Parathyroid adenoma (tissue), 2 donors: Measurements from ENCODE around the gene ZDHHC8.
A peak's percentile ranks its signal among the peaks of the same experiment; 100 is the strongest.

Experiments used
- H2AFZ ChIP-seq: fragments of 300-600 bp; sonication (generic); one replicate; pipeline ENCODE4 v1.7.0; 2017; ENCODE audit warnings: antibody characterized with exemption, mild to moderate bottlenecking
- H3K27ac ChIP-seq: fragments of 300-600 bp; sonication (generic); one replicate; pipeline ENCODE4 v1.7.0; 2017
- H3K27me3 ChIP-seq: fragments of 300-600 bp; sonication (generic); one replicate; pipeline ENCODE4 v1.7.0; 2017; ENCODE audit warnings: low read length; ENCODE audit not compliant: control insufficient read depth, insufficient read depth
- H3K36me3 ChIP-seq: fragments of 300-600 bp; sonication (generic); one replicate; pipeline ENCODE4 v1.7.0; 2017; ENCODE audit warnings: low read length; ENCODE audit not compliant: control insufficient read depth, insufficient read depth
- H3K4me1 ChIP-seq: fragments of 300-600 bp; sonication (generic); one replicate; pipeline ENCODE4 v1.7.0; 2017; ENCODE audit warnings: control low read depth
- H3K4me2 ChIP-seq: fragments of 300-600 bp; sonication (generic); one replicate; pipeline ENCODE4 v1.7.0; 2017; ENCODE audit warnings: low read length
- H3K4me3 ChIP-seq: fragments of 300-600 bp; sonication (generic); one replicate; pipeline ENCODE4 v1.7.0; 2017; ENCODE audit warnings: low read depth, low read length
- H3K79me2 ChIP-seq: fragments of 300-600 bp; sonication (generic); one replicate; pipeline ENCODE4 v1.7.0; 2017; ENCODE audit warnings: control low read depth
- H3K9ac ChIP-seq: fragments of 300-600 bp; sonication (generic); one replicate; pipeline ENCODE4 v1.7.0; 2017; ENCODE audit warnings: mild to moderate bottlenecking
- H3K9me3 ChIP-seq: fragments of 300-600 bp; sonication (generic); one replicate; pipeline ENCODE4 v1.7.0; 2017; ENCODE audit warnings: low read length; ENCODE audit not compliant: control insufficient read depth
- TF ChIP-seq, protein P1 (sequence below): fragments of 300-600 bp; sonication (generic); IDR thresholded peaks from one replicate; pipeline ENCODE4 v1.7.0; 2017; ENCODE audit warnings: antibody characterized with exemption, mild to moderate bottlenecking
- donor health status: primary hyperparathyroidism.

The ZDHHC8 gene, protein sequence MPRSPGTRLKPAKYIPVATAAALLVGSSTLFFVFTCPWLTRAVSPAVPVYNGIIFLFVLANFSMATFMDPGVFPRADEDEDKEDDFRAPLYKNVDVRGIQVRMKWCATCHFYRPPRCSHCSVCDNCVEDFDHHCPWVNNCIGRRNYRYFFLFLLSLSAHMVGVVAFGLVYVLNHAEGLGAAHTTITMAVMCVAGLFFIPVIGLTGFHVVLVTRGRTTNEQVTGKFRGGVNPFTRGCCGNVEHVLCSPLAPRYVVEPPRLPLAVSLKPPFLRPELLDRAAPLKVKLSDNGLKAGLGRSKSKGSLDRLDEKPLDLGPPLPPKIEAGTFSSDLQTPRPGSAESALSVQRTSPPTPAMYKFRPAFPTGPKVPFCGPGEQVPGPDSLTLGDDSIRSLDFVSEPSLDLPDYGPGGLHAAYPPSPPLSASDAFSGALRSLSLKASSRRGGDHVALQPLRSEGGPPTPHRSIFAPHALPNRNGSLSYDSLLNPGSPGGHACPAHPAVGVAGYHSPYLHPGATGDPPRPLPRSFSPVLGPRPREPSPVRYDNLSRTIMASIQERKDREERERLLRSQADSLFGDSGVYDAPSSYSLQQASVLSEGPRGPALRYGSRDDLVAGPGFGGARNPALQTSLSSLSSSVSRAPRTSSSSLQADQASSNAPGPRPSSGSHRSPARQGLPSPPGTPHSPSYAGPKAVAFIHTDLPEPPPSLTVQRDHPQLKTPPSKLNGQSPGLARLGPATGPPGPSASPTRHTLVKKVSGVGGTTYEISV

DNA sequence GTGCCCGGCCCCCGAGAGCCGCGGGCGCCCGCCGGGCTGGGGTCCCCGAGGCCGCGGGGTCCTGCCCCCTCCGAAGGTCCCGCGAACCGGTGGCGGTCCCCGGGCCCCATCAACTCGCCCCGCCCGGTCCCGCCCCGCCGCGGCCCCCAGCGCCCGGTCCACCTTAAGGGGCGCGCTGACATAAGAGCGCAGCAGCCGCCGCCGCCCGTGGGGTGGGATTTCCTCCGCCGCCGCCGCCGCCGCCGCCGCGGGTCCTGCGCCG, at the start of gene ZDHHC8:
Gene ZDHHC8 (plus strand): TSS at position 208 of the 262 bp plus-strand sequence. CDS start 144 bp downstream, outside the sequence.
- H3K9me3 ChIP-seq = no peaks in the 10 kb centered on the region
- peaks cover 4% of the 10 kb centered on the region for H3K4me1 ChIP-seq
- H3K79me2 ChIP-seq = no peaks in the 10 kb centered on the region
- peak within 1 kb of the TSS; percentile 74 for H3K27ac ChIP-seq
- H2AFZ ChIP-seq = peak within 1 kb of the TSS; percentile 84
- TF ChIP-seq, protein P1, sequence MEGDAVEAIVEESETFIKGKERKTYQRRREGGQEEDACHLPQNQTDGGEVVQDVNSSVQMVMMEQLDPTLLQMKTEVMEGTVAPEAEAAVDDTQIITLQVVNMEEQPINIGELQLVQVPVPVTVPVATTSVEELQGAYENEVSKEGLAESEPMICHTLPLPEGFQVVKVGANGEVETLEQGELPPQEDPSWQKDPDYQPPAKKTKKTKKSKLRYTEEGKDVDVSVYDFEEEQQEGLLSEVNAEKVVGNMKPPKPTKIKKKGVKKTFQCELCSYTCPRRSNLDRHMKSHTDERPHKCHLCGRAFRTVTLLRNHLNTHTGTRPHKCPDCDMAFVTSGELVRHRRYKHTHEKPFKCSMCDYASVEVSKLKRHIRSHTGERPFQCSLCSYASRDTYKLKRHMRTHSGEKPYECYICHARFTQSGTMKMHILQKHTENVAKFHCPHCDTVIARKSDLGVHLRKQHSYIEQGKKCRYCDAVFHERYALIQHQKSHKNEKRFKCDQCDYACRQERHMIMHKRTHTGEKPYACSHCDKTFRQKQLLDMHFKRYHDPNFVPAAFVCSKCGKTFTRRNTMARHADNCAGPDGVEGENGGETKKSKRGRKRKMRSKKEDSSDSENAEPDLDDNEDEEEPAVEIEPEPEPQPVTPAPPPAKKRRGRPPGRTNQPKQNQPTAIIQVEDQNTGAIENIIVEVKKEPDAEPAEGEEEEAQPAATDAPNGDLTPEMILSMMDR = no peak
- H3K9ac ChIP-seq = no peak within 1 kb of the TSS
- H3K27me3 ChIP-seq = no peaks in the 10 kb centered on the region
- peak within 1 kb of the TSS; percentile 94 for H3K4me2 ChIP-seq
- no peaks in the 10 kb centered on the region for H3K36me3 ChIP-seq
- H3K4me3 ChIP-seq = peak within 1 kb of the TSS; percentile 60

DNA sequence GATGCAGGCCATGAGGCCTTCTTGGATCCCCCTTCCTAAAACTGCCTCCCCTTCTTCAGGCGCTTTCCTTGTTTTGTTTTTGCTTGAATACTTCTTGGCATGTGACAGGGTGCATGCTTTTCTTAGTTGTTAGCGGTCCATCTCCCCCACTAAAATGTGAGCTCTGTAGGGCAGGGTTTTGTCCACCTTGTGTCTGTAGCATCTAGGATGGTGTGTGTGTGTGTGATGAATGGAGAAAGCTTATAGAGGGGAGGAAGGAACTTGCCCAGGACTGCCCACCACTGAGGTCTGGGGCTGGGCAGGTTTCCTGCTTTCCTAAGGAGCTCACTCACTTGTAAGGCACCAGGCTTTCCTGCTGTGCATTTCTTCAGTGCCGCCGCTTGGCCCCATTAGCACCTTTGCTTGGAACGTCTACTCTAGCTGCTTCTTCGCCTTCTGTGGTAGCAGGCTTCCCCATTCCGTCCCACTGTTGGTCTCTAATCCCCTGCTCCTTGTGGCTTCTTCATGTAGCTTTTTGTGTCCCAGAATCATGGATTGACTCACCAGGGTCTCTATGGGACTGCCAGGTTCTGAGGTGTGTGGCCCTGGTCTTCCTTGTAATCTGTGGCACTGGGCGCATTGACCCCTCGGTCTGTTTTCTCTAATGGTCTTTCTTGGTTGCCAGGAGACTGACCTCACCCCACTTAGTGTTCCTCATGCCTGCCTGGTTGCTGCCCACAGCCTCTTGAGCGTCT, 48.3 kb upstream of the ZDHHC8 start:
- Histone ChIP-seq H3K36me3 (no peaks in the 10 kb centered on the region), H3K4me2 (no peak overlapping the region), H3K4me1 (peaks cover 3% of the 10 kb centered on the region), H3K27ac (no peak overlapping the region), H3K9ac (no peak overlapping the region), H3K9me3 (no peaks in the 10 kb centered on the region), H2AFZ (no peak overlapping the region), H3K27me3 (no peaks in the 10 kb centered on the region), H3K79me2 (peaks cover 34% of the 10 kb centered on the region), H3K4me3 (no peak overlapping the region)
- TF ChIP-seq, protein P1 = no peak

DNA sequence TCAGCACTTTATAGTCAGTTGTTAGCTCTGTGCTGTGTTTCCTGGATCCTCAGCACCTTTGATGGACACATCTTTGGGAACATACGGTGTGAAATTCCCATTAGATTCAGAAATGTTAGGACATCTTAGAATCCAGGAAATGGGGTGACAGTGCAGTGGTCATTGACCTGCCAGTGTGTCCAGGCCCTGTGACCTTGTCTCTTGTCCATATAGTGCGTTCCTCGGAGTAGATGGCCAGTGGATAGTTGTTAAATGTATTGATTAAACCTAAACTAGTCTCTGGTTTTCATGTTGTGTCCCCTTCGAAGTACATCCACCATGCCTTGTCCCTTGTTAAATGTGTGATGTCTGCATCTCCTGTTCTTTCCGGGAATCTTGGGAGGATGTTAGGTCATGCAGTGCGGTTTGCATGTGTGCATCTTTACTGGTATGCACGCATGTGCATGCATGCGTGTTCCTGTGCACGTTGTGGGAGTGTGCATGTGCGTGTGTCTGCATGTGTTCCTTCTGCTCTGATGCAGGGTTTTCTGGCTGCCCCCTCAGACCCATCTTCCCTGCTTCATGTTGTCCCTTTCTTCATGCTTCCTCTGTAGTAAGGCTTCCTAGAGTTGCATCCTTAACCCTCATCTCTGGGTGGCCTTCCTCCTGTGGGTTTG, 47.6 kb upstream of the ZDHHC8 start:
- Histone ChIP-seq H3K9ac (no peak overlapping the region), H3K79me2 (peaks cover 34% of the 10 kb centered on the region), H3K36me3 (no peaks in the 10 kb centered on the region), H2AFZ (no peak overlapping the region), H3K4me2 (no peak overlapping the region), H3K27me3 (no peaks in the 10 kb centered on the region), H3K4me1 (peaks cover 3% of the 10 kb centered on the region), H3K9me3 (no peaks in the 10 kb centered on the region), H3K4me3 (no peak overlapping the region), H3K27ac (no peak overlapping the region)
- TF ChIP-seq, protein P1 = no peak

DNA sequence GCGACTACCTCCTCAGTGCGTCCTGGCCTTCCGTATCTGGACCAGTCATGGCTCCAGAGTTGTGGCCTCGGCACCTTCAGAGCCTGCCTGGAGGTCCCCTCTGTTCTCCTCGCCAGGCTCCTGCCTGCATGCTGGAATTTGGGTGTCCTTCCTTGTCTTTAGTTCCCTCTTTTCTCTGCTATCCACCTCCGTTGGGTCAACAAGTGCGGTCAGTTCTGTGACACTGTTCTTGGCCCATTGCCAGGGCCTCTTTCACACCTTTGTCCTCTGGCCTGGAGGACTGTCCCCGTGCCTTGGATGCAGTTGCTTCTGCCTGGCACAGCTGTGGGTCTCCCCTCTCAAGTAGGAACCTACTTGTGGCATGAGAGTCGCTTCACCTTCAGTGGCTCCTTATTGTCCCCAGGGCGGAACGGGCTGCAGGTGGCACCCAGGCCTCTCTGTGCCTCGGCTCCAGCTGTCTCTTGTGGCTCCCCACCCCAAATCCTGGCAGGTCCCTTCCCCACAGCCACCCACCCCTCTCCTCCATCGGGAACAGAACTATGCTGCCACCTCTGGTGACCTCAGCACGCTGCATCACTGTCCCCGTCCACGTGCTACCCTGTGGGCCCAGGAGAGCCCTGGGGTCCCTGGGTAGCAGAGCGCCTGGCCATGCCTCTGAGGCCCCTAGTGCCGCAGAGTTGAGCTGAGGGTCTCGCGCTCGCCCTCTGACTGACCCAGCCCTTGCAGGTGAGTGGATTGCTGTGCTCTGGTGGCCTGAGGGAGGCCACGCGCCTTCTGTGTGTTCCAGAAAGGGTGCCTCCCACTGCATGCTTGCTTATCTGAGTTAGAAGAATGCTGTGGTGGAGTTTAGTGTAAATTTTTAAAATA, 46.8 kb upstream of the ZDHHC8 start:
- Histone ChIP-seq H3K27me3 (no peaks in the 10 kb centered on the region), H3K79me2 (peaks cover 34% of the 10 kb centered on the region), H3K27ac (no peak overlapping the region), H3K4me3 (no peak overlapping the region), H2AFZ (no peak overlapping the region), H3K9ac (no peak overlapping the region), H3K4me1 (peaks cover 3% of the 10 kb centered on the region), H3K4me2 (no peak overlapping the region), H3K9me3 (no peaks in the 10 kb centered on the region), H3K36me3 (no peaks in the 10 kb centered on the region)
- TF ChIP-seq, protein P1 = no peak
